Smooth muscle cell (in vitro differentiated cells): ENCODE results near the gene SLC37A1. TPM values are rescaled to one million over a fixed set of nuclear protein-coding genes. Genes with fewer than 3 reads are reported as not detected.

Experiments
- DNase-seq: peaks from one replicate; lab custom pipeline; 2025; ENCODE audit not compliant: unreplicated experiment; lab: John Stamatoyannopoulos, UW
- H2AFZ ChIP-seq: fragments of 200-600 bp; sonication (generic); 2 replicates; pipeline ENCODE4 v1.6.0; 2016; ENCODE audit warnings: antibody characterized with exemption, low read depth, mild to moderate bottlenecking
- H3F3A ChIP-seq: fragments of 200-600 bp; sonication (generic); 2 replicates; pipeline ENCODE4 v1.6.0; 2017; ENCODE audit warnings: antibody characterized with exemption, low read depth
- H3K27ac ChIP-seq: fragments of 200-600 bp; sonication (generic); 2 replicates; pipeline ENCODE4 v1.5.1; 2016; ENCODE audit warnings: low read depth, mild to moderate bottlenecking
- H3K27me3 ChIP-seq: fragments of 200-600 bp; sonication (generic); 2 replicates; pipeline ENCODE4 v1.6.1; 2016; ENCODE audit warnings: low read depth, mild to moderate bottlenecking
- H3K36me3 ChIP-seq: fragments of 200-600 bp; sonication (generic); 2 replicates; pipeline ENCODE4 v1.5.1; 2016; ENCODE audit warnings: low read depth
- H3K4me1 ChIP-seq: fragments of 200-600 bp; sonication (generic); 2 replicates; pipeline ENCODE4 v1.5.1; 2016; ENCODE audit warnings: low read depth
- H3K4me2 ChIP-seq: fragments of 200-600 bp; sonication (generic); 2 replicates; pipeline ENCODE4 v1.6.0; 2016; ENCODE audit warnings: mild to moderate bottlenecking
- H3K4me3 ChIP-seq: fragments of 200-600 bp; sonication (generic); 2 replicates; pipeline ENCODE4 v1.5.1; 2016; ENCODE audit warnings: mild to moderate bottlenecking
- H3K79me2 ChIP-seq: fragments of 200-600 bp; sonication (generic); 2 replicates; pipeline ENCODE4 v1.6.0; 2016; ENCODE audit warnings: low read depth, mild to moderate bottlenecking
- H3K9ac ChIP-seq: fragments of 200-600 bp; sonication (generic); 2 replicates; pipeline ENCODE4 v1.6.0; 2016; ENCODE audit warnings: low read depth
- H3K9me3 ChIP-seq: fragments of 200-600 bp; sonication (generic); replicated peaks from 2 replicates; pipeline ENCODE4 v1.5.1; 2016; ENCODE audit warnings: low read depth
- H4K20me1 ChIP-seq: fragments of 200-600 bp; sonication (generic); 2 replicates; pipeline ENCODE4 v1.6.0; 2016; ENCODE audit warnings: low read depth
- CTCF ChIP-seq: fragments of 200-600 bp; sonication (generic); IDR thresholded peaks from 2 replicates; pipeline ENCODE4 v1.5.1; 2017; ENCODE audit warnings: borderline replicate concordance, mild to moderate bottlenecking, antibody characterized with exemption; ENCODE audit not compliant: insufficient read depth, poor library complexity, severe bottlenecking
- WGBS: methylation state at CpG from one replicate; pipeline ENCODE4 v1.1.7; 2016; ENCODE audit warnings: low lambda C conversion rate; 5-methylcytosine and 5-hydroxymethylcytosine counted together
- polyA plus RNA-seq: library from polyadenylated mRNA; unstranded; fragments of >200 nt; fragmentation: Nextera tagmentation; extraction: Ambion mirVana; gene quantifications from 2 replicates; pipeline ENCODE4 v1.2.1, GENCODE V29; 2016
- total RNA-seq: library from RNA; depleted of rRNA; stranded (reverse); fragments of >200 nt; gene quantifications from 2 replicates; pipeline ENCODE4 v1.2.3, GENCODE V29; 2014

SLC37A1 gene
- total and polyA plus RNA-seq, 2 experiments from 2014 or later = 15.0 to 18.0 TPM

GRCh38 chr21:42499444-42500112, 14.1 kb upstream of the SLC37A1 start:
- TF ChIP-seq CTCF = no peak
- 77% methylated on average over 15 of the region's 15 CpGs for WGBS
- no peak overlapping the region for H3K27ac ChIP-seq
- no peaks in the 10 kb centered on the region for H3K36me3 ChIP-seq
- H3K27me3 ChIP-seq = no peaks in the 10 kb centered on the region
- H3K4me3 ChIP-seq = no peak overlapping the region
- H3K9ac ChIP-seq = no peak overlapping the region
- no peaks in the 10 kb centered on the region for H3K79me2 ChIP-seq
- H4K20me1 ChIP-seq = no peaks in the 10 kb centered on the region
- H3K9me3 ChIP-seq = no peaks in the 10 kb centered on the region
- no peak overlapping the region for H3K4me2 ChIP-seq
- peaks cover 24% of the 10 kb centered on the region for H3K4me1 ChIP-seq
- H2AFZ ChIP-seq = no peak overlapping the region
- DNase-seq = no peak
- H3F3A ChIP-seq = peaks cover 15% of the 10 kb centered on the region

GRCh38 chr21:42500225-42500624, 13.4 kb upstream of the SLC37A1 start:
- no peaks in the 10 kb centered on the region for H3K79me2 ChIP-seq
- H3K36me3 ChIP-seq = no peaks in the 10 kb centered on the region
- no peak for DNase-seq
- no peak overlapping the region for H3K9ac ChIP-seq
- H3K4me1 ChIP-seq = peaks cover 24% of the 10 kb centered on the region
- H3K4me2 ChIP-seq = no peak overlapping the region
- H4K20me1 ChIP-seq = no peaks in the 10 kb centered on the region
- no peak overlapping the region for H3K4me3 ChIP-seq
- H3K27me3 ChIP-seq = no peaks in the 10 kb centered on the region
- H3K9me3 ChIP-seq = no peaks in the 10 kb centered on the region
- WGBS = 96% methylated on average over 4 of the region's 4 CpGs
- no peak overlapping the region for H2AFZ ChIP-seq
- no peak overlapping the region for H3K27ac ChIP-seq
- TF ChIP-seq CTCF = no peak
- H3F3A ChIP-seq = peaks cover 15% of the 10 kb centered on the region

- no peaks in the 10 kb centered on the region for H4K20me1 ChIP-seq
- H3K27ac ChIP-seq = no peak overlapping the region
- DNase-seq = no peak
- H2AFZ ChIP-seq = no peak overlapping the region
- H3K36me3 ChIP-seq = no peaks in the 10 kb centered on the region
- no peak overlapping the region for H3K9ac ChIP-seq
- no peaks in the 10 kb centered on the region for H3K9me3 ChIP-seq
- WGBS = 95% methylated on average over 5 of the region's 5 CpGs
- no peaks in the 10 kb centered on the region for H3K27me3 ChIP-seq
- no peaks in the 10 kb centered on the region for H3K79me2 ChIP-seq
- TF ChIP-seq CTCF = no peak
- H3K4me2 ChIP-seq = no peak overlapping the region
- H3K4me3 ChIP-seq = no peak overlapping the region
- H3F3A ChIP-seq = peaks cover 15% of the 10 kb centered on the region
- H3K4me1 ChIP-seq = peaks cover 21% of the 10 kb centered on the region
Measured at GRCh38 chr21:42500736-42501135, 12.9 kb upstream of the SLC37A1 start.

GRCh38 chr21:42503711-42504110, 9.9 kb upstream of the SLC37A1 start:
- peaks cover 12% of the 10 kb centered on the region for H3K4me1 ChIP-seq
- peak overlapping the region; percentile 17 for H3K27ac ChIP-seq
- H3K9me3 ChIP-seq = no peaks in the 10 kb centered on the region
- peak overlapping the region; percentile 32 for H2AFZ ChIP-seq
- H4K20me1 ChIP-seq = no peaks in the 10 kb centered on the region
- no peaks in the 10 kb centered on the region for H3K36me3 ChIP-seq
- H3K9ac ChIP-seq = no peak overlapping the region
- DNase-seq = no peak
- WGBS = 37% methylated on average over 4 of the region's 4 CpGs
- H3K27me3 ChIP-seq = no peaks in the 10 kb centered on the region
- H3K4me3 ChIP-seq = no peak overlapping the region
- H3K79me2 ChIP-seq = no peaks in the 10 kb centered on the region
- H3F3A ChIP-seq = peaks cover 14% of the 10 kb centered on the region
- peak overlapping the region; percentile 64 for H3K4me2 ChIP-seq
- TF ChIP-seq CTCF = no peak
